GM19438 (cell line): Measurements from ENCODE around the gene ARL15.

Source experiments
- ATAC-seq: cut with Tn5 transposase; IDR thresholded peaks from one replicate; pipeline ENCODE4 v1.9.1; 2021; ENCODE audit warnings: low read depth; ENCODE audit not compliant: unreplicated experiment

Gene ARL15

GRCh38 chr5:54214722-54215121 is 95.7 kb downstream of the ARL15 start:
- no peak for ATAC-seq

- ATAC-seq, result no peak
Observed at GRCh38 chr5:54212331-54212730, 98.0 kb downstream of the ARL15 start.

GRCh38 chr5:54211912-54212311 is 98.5 kb downstream of the ARL15 start:
- ATAC-seq, result no peak

- no peak for ATAC-seq
Observed at GRCh38 chr5:54207566-54207965, 102.8 kb downstream of the ARL15 start.

GRCh38 chr5:54206580-54207229 is 103.7 kb downstream of the ARL15 start:
- no peak for ATAC-seq

GRCh38 chr5:54205918-54206317 is 104.5 kb downstream of the ARL15 start:
- ATAC-seq, result no peak

- no peak for ATAC-seq
Observed at GRCh38 chr5:54205453-54205852, 104.9 kb downstream of the ARL15 start.

- no peak for ATAC-seq
Observed at GRCh38 chr5:54197018-54197417, 113.4 kb downstream of the ARL15 start.

GRCh38 chr5:54195701-54196100 is 114.7 kb downstream of the ARL15 start:
- no peak for ATAC-seq

GRCh38 chr5:54194318-54194717 is 116.1 kb downstream of the ARL15 start:
- ATAC-seq, result no peak

- no peak for ATAC-seq
Observed at GRCh38 chr5:54187694-54188093, 122.7 kb downstream of the ARL15 start.

- no peak for ATAC-seq
Observed at GRCh38 chr5:54186912-54187445, 123.4 kb downstream of the ARL15 start.

- ATAC-seq, result no peak
Observed at GRCh38 chr5:54186108-54186507, 124.3 kb downstream of the ARL15 start.

GRCh38 chr5:54184806-54185205 is 125.6 kb downstream of the ARL15 start:
- no peak for ATAC-seq

- ATAC-seq, result no peak
Observed at GRCh38 chr5:54180630-54181031, 129.7 kb downstream of the ARL15 start.

GRCh38 chr5:54178991-54179390 is 131.4 kb downstream of the ARL15 start:
- ATAC-seq, result no peak

- ATAC-seq, result no peak
Observed at GRCh38 chr5:54178207-54178606, 132.2 kb downstream of the ARL15 start.

GRCh38 chr5:54177058-54177457 is 133.3 kb downstream of the ARL15 start:
- no peak for ATAC-seq

- no peak for ATAC-seq
Observed at GRCh38 chr5:54176066-54176830, 134.1 kb downstream of the ARL15 start.

- no peak for ATAC-seq
Observed at GRCh38 chr5:54173251-54173650, 137.1 kb downstream of the ARL15 start.

GRCh38 chr5:54171645-54172384 is 138.6 kb downstream of the ARL15 start:
- no peak for ATAC-seq
